Heart left ventricle (tissue), 16 donors: ENCODE data around the gene DYNAP. TPM values are rescaled to one million over a fixed set of nuclear protein-coding genes. Genes with fewer than 3 reads are reported as not detected.

Experiments
- ATAC-seq, 4 donors: fragments of 200-7000 bp; cut with Tn5 transposase; one replicate each; pipeline ENCODE4 v1.9.1; 2020 to 2022; ENCODE audit warnings: moderate library complexity in 4 of 4, mild to moderate bottlenecking in 3 of 4, moderate number of reproducible peaks in 1 of 4
- DNase-seq, 5 donors: peaks; one replicate each; pipeline ENCODE4 v3.0.0-alpha.2; 2020
- H3K27ac ChIP-seq, 12 donors: fragments of 200-600 bp; sonication (generic) in 4 of 12; one replicate each; pipeline versions ENCODE4 v1.5.0 to v1.8.0; 2016 to 2022; ENCODE audit warnings: mild to moderate bottlenecking in 2 of 12
- H3K27me3 ChIP-seq, 9 donors: fragments of 200-600 bp; sonication (generic) in 2 of 9; one replicate each; pipeline versions ENCODE4 v1.5.1 to v1.8.0; 2016 to 2022; ENCODE audit warnings: mild to moderate bottlenecking in 3 of 9
- H3K36me3 ChIP-seq, 9 donors: fragments of 200-600 bp; sonication (generic) in 2 of 9; one replicate each; pipeline versions ENCODE4 v1.5.0 to v1.8.0; 2018 to 2022; ENCODE audit warnings: mild to moderate bottlenecking in 2 of 9
- H3K4me1 ChIP-seq, 12 donors: fragments of 200-600 bp; sonication (generic) in 4 of 12; one replicate each; pipeline versions ENCODE4 v1.5.0 to v1.8.0; 2016 to 2022; ENCODE audit warnings: mild to moderate bottlenecking in 3 of 12
- H3K4me3 ChIP-seq, 12 donors: fragments of 200-600 bp; sonication (generic) in 4 of 12; one replicate each; pipeline versions ENCODE4 v1.5.0 to v1.8.0; 2017 to 2022; ENCODE audit warnings: mild to moderate bottlenecking in 9 of 12, moderate library complexity in 4 of 12
- H3K9me3 ChIP-seq, 12 donors: fragments of 200-600 bp; sonication (generic) in 4 of 12; one replicate each; pipeline versions ENCODE4 v1.5.0 to v1.8.0; 2016 to 2022; ENCODE audit warnings: mild to moderate bottlenecking in 1 of 12
- POLR2A ChIP-seq, 2 donors: fragments of 450-650 bp; IDR thresholded peaks; one replicate each; pipeline ENCODE4 v1.6.1; 2017; ENCODE audit warnings: antibody characterized with exemption in 2 of 2, mild to moderate bottlenecking in 2 of 2, moderate library complexity in 2 of 2
- WGBS, 4 donors: extraction: QIAGEN DNeasy Blood & Tissue Kit in 2 of 4; methylation state at CpG; one replicate each; pipeline versions ENCODE4 v1.1.5 to v1.1.7; 2013 to 2018; 5-methylcytosine and 5-hydroxymethylcytosine counted together
- intact Hi-C, 10 donors: fragments of 100-400 bp; cut with DNase I; formaldehyde crosslinking; loops; one replicate each; pipeline versions ENCODE4 v1.11.1 to v1.14.2; 2022
- long read RNA-seq, 3 donors: library from polyadenylated mRNA; unstranded; transcript quantifications; one replicate each; pipeline ENCODE4 v2.0.0, GENCODE V29; 2020 to 2021
- polyA plus RNA-seq, 2 donors: library from polyadenylated mRNA; stranded (reverse); fragments of 200-250 nt; gene quantifications; one replicate each; pipeline ENCODE4 v1.2.3, GENCODE V29; 2013
- total RNA-seq, 9 donors: library from RNA; depleted of rRNA in 2 of 9; stranded (reverse); fragments of >200 nt in 2 of 9; fragmentation: NEBNext Ultra II Directional in 3 of 9; extraction: Animal tissue kit (Norgen Biotek cat#: 25700) in 3 of 9; gene quantifications; one replicate each; pipeline versions ENCODE4 v1.1.0 to v1.2.4, GENCODE V29; 2016 to 2023
- TF ChIP-seq, protein P1 (sequence below), 12 donors: fragments of 200-600 bp; sonication (generic) in 4 of 12; IDR thresholded peaks; one replicate each; pipeline versions ENCODE4 v1.5.0 to v1.8.0; 2018 to 2022; ENCODE audit warnings: antibody characterized with exemption in 12 of 12, mild to moderate bottlenecking in 5 of 12
- donor health status: ischemic (EF 13 %, LVEDD 7.1; RV severe dilation, severe dysfunction).
- donor health status: healthy with polysubstance abuse.
- donor health status: DM: no; HTN: yes; CAD: no.
- donor health status: DM: no; HTN: no; CAD: no.
- donor health status: ischemic (EF 25% LVEDD 6.9; RV normal size, moderate dysfunction).
- donor health status: ischemic (EF 25% LVEDD 5.7; RV mildly dilated, moderate dysfunction).
- donor health status: healthy.
- donor health status: DM: yes; HTN: yes; CAD: no.
- donor health status: ischemic (EF 35%, LVEDD 5.7; RV mildly dilated, moderate dysfunction).
- donor health status: nonischemic (EF 11% LVEDD 7.7; RV severe dilation, severe dysfunction).
- donor health status: DM: yes; HTN: yes; CAD: no.
- donor health status: PGD.
- donor health status: ischemic (EF 29% LVEDD 5.4; RV normal size, mild dysfunction).
- donor health status: nonischemic (EF 23%, LVEDD 6.1; RV moderate dilation, normal function).

Gene DYNAP, protein sequence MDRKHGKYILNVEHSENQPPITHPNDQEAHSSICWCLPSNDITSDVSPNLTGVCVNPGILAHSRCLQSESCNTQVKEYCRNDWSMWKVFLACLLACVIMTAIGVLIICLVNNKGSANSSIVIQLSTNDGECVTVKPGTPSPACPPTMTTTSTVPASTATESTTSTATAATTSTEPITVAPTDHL
- not detected for total RNA-seq
- polyA plus RNA-seq: not detected
- long read RNA-seq, donor 1: 0 reads
- long read RNA-seq, donor 2: 0 reads
- long read RNA-seq, donor 3: 0 reads

DNA sequence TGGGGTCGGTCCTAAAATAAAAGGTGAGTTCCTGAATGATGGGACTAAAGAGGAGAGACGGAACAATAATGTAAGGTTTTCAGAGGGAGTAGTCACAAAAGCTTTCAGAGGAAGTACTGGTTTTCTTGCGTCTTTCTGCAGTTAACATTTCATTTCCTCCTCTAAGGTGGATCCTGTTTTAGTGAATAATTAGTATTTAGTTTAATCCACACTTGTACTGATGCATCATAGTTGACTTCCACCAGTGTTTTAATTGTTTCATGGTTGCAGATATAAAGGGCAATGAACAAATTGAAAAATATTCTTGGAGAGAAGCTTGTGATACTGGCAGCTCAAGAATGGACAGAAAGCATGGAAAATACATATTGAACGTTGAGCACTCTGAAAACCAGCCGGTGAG, at the start of gene DYNAP:
Gene DYNAP, plus strand, starts transcription at position 301 of the 400 bp plus-strand sequence. Its CDS starts 38 bp downstream, at position 339.
- TF ChIP-seq, protein P1, sequence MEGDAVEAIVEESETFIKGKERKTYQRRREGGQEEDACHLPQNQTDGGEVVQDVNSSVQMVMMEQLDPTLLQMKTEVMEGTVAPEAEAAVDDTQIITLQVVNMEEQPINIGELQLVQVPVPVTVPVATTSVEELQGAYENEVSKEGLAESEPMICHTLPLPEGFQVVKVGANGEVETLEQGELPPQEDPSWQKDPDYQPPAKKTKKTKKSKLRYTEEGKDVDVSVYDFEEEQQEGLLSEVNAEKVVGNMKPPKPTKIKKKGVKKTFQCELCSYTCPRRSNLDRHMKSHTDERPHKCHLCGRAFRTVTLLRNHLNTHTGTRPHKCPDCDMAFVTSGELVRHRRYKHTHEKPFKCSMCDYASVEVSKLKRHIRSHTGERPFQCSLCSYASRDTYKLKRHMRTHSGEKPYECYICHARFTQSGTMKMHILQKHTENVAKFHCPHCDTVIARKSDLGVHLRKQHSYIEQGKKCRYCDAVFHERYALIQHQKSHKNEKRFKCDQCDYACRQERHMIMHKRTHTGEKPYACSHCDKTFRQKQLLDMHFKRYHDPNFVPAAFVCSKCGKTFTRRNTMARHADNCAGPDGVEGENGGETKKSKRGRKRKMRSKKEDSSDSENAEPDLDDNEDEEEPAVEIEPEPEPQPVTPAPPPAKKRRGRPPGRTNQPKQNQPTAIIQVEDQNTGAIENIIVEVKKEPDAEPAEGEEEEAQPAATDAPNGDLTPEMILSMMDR (IDR thresholded peaks at IDR 0.05): no peak
- no peak for TF ChIP-seq POLR2A (IDR thresholded peaks at IDR 0.05)
- no peak for ATAC-seq
- intact Hi-C loops: no loop called here
- Histone ChIP-seq H3K4me1 (no peaks in the 10 kb centered on the region), H3K36me3 (no peaks in the 10 kb centered on the region), H3K27ac (no peak within 1 kb of the TSS), H3K27me3 (peaks cover 0 to 3% (median 0%) of the 10 kb centered on the region in 9 donors), H3K9me3 (no peaks in the 10 kb centered on the region), H3K4me3 (no peak within 1 kb of the TSS)
- WGBS, 4 donors: 75 to 83% (median 79%) methylated on average over 5 of the region's 5 CpGs
- no peak for DNase-seq

DNA sequence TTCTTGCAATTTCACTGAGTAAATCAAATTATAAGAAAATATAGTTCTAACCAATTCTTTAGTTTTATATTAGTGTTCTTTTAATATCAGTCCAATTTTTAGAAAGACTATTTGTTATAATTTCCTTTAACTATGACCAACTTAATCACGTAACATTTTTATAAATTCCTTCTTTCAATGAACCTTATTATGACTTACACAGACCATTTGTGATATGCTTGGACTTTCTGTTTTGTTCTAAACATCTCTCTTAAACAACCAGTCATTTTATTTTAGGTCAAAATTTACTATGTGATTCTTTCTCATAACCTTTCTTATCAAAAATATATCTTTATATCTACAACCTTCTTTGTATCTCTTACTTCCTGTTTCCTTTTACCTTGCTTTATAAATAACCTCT, 39.5 kb upstream of the DYNAP start:
- Histone ChIP-seq H3K36me3 (no peaks in the 10 kb centered on the region), H3K27ac (no peak overlapping the region), H3K27me3 (no peaks in the 10 kb centered on the region), H3K9me3 (peaks cover 0 to 21% (median 0%) of the 10 kb centered on the region in 12 donors), H3K4me3 (no peak overlapping the region), H3K4me1 (no peaks in the 10 kb centered on the region)
- WGBS, 4 donors: 86 to 96% (median 89%) methylated on average over 1 of the region's 1 CpG
- intact Hi-C loops: loop anchor here in 2 of 10 donors (10.0 kb wide), 1 partner anchor 433 kb away; no protein-coding TSS in a partner anchor
- TF ChIP-seq, protein P1 (IDR thresholded peaks at IDR 0.05): no peak
- no peak for TF ChIP-seq POLR2A (IDR thresholded peaks at IDR 0.05)
- no peak for DNase-seq
- no peak for ATAC-seq

DNA sequence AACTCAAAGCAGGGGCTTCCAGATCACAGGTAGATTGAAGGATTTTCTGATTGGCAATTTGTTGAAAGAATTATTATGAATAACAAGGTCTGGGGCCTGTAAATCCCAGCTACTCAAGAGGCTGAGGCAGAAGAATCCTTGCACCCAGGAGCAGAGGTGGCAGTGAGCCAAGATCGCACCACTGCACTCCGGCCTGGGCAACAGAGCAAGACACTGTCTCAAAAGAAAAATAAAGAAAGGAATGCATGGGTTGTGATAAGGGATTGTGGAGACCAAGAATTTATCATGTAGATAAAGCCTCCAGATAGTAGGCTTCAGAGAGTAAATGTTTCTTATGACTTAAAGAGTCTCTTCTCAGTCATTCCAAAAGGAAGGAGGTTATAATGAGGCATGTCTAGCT, 35.8 kb upstream of the DYNAP start:
- 58 to 75% (median 69%) methylated on average over 2 of the region's 2 CpGs for WGBS, 4 donors
- no peaks in the 10 kb centered on the region for H3K4me1 ChIP-seq
- ATAC-seq: no peak
- H3K27ac ChIP-seq: no peak overlapping the region
- H3K27me3 ChIP-seq: no peaks in the 10 kb centered on the region
- no peaks in the 10 kb centered on the region for H3K36me3 ChIP-seq
- no peak overlapping the region for H3K4me3 ChIP-seq
- no peak for DNase-seq
- intact Hi-C loops: loop anchor here in 7 of 10 donors (5.0 to 10.0 kb wide), 3 partner anchors 117 to 430 kb away; no protein-coding TSS in a partner anchor
- TF ChIP-seq, protein P1 (IDR thresholded peaks at IDR 0.05): no peak
- TF ChIP-seq POLR2A (IDR thresholded peaks at IDR 0.05): no peak
- peaks cover 0 to 19% (median 0%) of the 10 kb centered on the region in 12 donors for H3K9me3 ChIP-seq

DNA sequence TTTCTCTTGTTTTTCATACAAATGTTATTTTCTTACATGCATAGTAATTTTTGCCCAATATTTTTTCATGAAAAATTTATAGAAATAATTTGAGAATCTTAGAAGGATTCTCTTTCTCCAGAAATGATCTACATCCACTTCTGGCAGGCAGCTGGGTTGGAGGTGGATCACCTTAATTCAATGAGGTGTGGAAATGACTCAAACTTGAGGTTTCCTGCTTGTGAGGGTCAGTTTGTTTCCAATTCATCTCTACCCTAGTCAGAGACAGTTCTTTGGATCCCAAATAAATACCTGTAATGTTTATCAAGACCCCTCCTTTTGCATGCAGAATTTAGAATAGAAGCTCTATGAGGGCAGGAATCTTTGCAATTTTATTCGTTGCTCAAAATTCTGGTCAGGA, 35.0 kb upstream of the DYNAP start:
- DNase-seq (no peak), ATAC-seq (no peak)
- WGBS, 4 donors: 31 to 86% (median 71%) methylated on average over 1 of the region's 1 CpG
- H3K27ac ChIP-seq: no peak overlapping the region
- H3K4me1 ChIP-seq: no peaks in the 10 kb centered on the region
- H3K27me3 ChIP-seq: no peaks in the 10 kb centered on the region
- peaks cover 0 to 12% (median 0%) of the 10 kb centered on the region in 12 donors for H3K9me3 ChIP-seq
- TF ChIP-seq, protein P1 (IDR thresholded peaks at IDR 0.05): no peak
- TF ChIP-seq POLR2A (IDR thresholded peaks at IDR 0.05): no peak
- H3K36me3 ChIP-seq: no peaks in the 10 kb centered on the region
- intact Hi-C loops: loop anchor here in 7 of 10 donors (5.0 to 10.0 kb wide), 3 partner anchors 116 to 429 kb away; no protein-coding TSS in a partner anchor
- no peak overlapping the region for H3K4me3 ChIP-seq
